Lower lobe of right lung (tissue), 2 donors: Measurements from ENCODE around the gene TLR5. TPM values are rescaled to one million over a fixed set of nuclear protein-coding genes. Genes with fewer than 3 reads are reported as not detected.

ENCODE experiments used
- ATAC-seq, 2 donors: fragments of 200-7000 bp; cut with Tn5 transposase; one replicate each; pipeline ENCODE4 v1.9.1; 2020 to 2022; ENCODE audit warnings: mild to moderate bottlenecking in 2 of 2, moderate library complexity in 2 of 2
- DNase-seq: peaks from one replicate; pipeline ENCODE4 v3.0.0-alpha.2; 2020
- H3K27ac ChIP-seq: fragments of 200-600 bp; one replicate; pipeline ENCODE4 v1.8.0; 2022
- H3K27me3 ChIP-seq: fragments of 200-600 bp; one replicate; pipeline ENCODE4 v1.8.0; 2022; ENCODE audit warnings: low read depth
- H3K36me3 ChIP-seq: fragments of 200-600 bp; one replicate; pipeline ENCODE4 v1.8.0; 2022; ENCODE audit warnings: mild to moderate bottlenecking
- H3K4me1 ChIP-seq: fragments of 200-600 bp; one replicate; pipeline ENCODE4 v1.8.0; 2022
- H3K4me3 ChIP-seq: fragments of 200-600 bp; one replicate; pipeline ENCODE4 v1.8.0; 2022; ENCODE audit warnings: mild to moderate bottlenecking
- H3K9me3 ChIP-seq: fragments of 200-600 bp; one replicate; pipeline ENCODE4 v1.8.0; 2022
- CTCF ChIP-seq: fragments of 200-600 bp; IDR thresholded peaks from one replicate; pipeline ENCODE4 v1.8.0; 2022; ENCODE audit warnings: antibody characterized with exemption, mild to moderate bottlenecking
- intact Hi-C: fragments of 100-400 bp; cut with DNase I; formaldehyde crosslinking; loops from one replicate; pipeline ENCODE4 v1.11.0; 2022
- total RNA-seq: library from RNA; stranded (reverse); fragmentation: NEBNext Ultra II Directional; extraction: Animal tissue kit (Norgen Biotek cat#: 25700); gene quantifications from one replicate; pipeline ENCODE4 v1.2.1, GENCODE V29; 2021
- donor health status: DM: no; HTN: yes; CAD: no; lungs with severe emphysema.

TLR5 gene
- total RNA-seq, 1 donor from 2014 or later: 26.6 TPM

GRCh38 chr1:223109581-223110026, 33.4 kb downstream of the TLR5 start:
- Histone ChIP-seq H3K36me3 (peaks cover 5% of the 10 kb centered on the region), H3K4me3 (no peak overlapping the region), H3K27me3 (no peaks in the 10 kb centered on the region), H3K27ac (no peak overlapping the region), H3K9me3 (no peaks in the 10 kb centered on the region), H3K4me1 (peaks cover 8% of the 10 kb centered on the region)
- DNase-seq (no peak), ATAC-seq (peak; percentile 33 to 35)
- TF ChIP-seq CTCF: no peak
- intact Hi-C loops: no loop called here

- no peak for TF ChIP-seq CTCF
Measured at GRCh38 chr1:223106856-223107255, 36.2 kb downstream of the TLR5 start.

GRCh38 chr1:223105568-223105967, 37.5 kb downstream of the TLR5 start:
- no peaks in the 10 kb centered on the region for H3K27me3 ChIP-seq
- no peak overlapping the region for H3K4me3 ChIP-seq
- peaks cover 9% of the 10 kb centered on the region for H3K4me1 ChIP-seq
- DNase-seq (no peak), ATAC-seq (no peak)
- no peaks in the 10 kb centered on the region for H3K9me3 ChIP-seq
- intact Hi-C loops: no loop called here
- no peaks in the 10 kb centered on the region for H3K36me3 ChIP-seq
- no peak for TF ChIP-seq CTCF
- no peak overlapping the region for H3K27ac ChIP-seq

More at GRCh38 chr1:223106856-223107255, 36.2 kb downstream of the TLR5 start:
- peaks cover 5% of the 10 kb centered on the region for H3K36me3 ChIP-seq
- no peaks in the 10 kb centered on the region for H3K9me3 ChIP-seq
- H3K27me3 ChIP-seq: no peaks in the 10 kb centered on the region
- no peak overlapping the region for H3K4me3 ChIP-seq
- intact Hi-C loops: no loop called here
- H3K4me1 ChIP-seq: peaks cover 9% of the 10 kb centered on the region
- H3K27ac ChIP-seq: no peak overlapping the region
- DNase-seq (no peak), ATAC-seq (no peak)

- H3K27me3 ChIP-seq: no peaks in the 10 kb centered on the region
- H3K4me3 ChIP-seq: no peak overlapping the region
- no peak overlapping the region for H3K27ac ChIP-seq
- no peaks in the 10 kb centered on the region for H3K36me3 ChIP-seq
- ATAC-seq (peak in 1 of 2 donors; percentile 43), DNase-seq (no peak)
- intact Hi-C loops: no loop called here
- TF ChIP-seq CTCF: no peak
- no peaks in the 10 kb centered on the region for H3K9me3 ChIP-seq
- peaks cover 9% of the 10 kb centered on the region for H3K4me1 ChIP-seq
Measured at GRCh38 chr1:223102797-223103533, 40.1 kb downstream of the TLR5 start.

GRCh38 chr1:223097713-223098112, 45.3 kb downstream of the TLR5 start:
- Histone ChIP-seq H3K27me3 (no peaks in the 10 kb centered on the region), H3K9me3 (no peaks in the 10 kb centered on the region), H3K36me3 (no peaks in the 10 kb centered on the region), H3K4me1 (peaks cover 2% of the 10 kb centered on the region), H3K4me3 (no peak overlapping the region), H3K27ac (no peak overlapping the region)
- intact Hi-C loops: no loop called here
- DNase-seq (no peak), ATAC-seq (no peak)
- TF ChIP-seq CTCF: no peak
